ENCODE results near the gene CBLC.
"Not testable (repeated sequence)": the region's sequence is repeated elsewhere in the genome, so short reads cannot be mapped to it uniquely, and the experiment has no call there.

CBLC gene

DNA sequence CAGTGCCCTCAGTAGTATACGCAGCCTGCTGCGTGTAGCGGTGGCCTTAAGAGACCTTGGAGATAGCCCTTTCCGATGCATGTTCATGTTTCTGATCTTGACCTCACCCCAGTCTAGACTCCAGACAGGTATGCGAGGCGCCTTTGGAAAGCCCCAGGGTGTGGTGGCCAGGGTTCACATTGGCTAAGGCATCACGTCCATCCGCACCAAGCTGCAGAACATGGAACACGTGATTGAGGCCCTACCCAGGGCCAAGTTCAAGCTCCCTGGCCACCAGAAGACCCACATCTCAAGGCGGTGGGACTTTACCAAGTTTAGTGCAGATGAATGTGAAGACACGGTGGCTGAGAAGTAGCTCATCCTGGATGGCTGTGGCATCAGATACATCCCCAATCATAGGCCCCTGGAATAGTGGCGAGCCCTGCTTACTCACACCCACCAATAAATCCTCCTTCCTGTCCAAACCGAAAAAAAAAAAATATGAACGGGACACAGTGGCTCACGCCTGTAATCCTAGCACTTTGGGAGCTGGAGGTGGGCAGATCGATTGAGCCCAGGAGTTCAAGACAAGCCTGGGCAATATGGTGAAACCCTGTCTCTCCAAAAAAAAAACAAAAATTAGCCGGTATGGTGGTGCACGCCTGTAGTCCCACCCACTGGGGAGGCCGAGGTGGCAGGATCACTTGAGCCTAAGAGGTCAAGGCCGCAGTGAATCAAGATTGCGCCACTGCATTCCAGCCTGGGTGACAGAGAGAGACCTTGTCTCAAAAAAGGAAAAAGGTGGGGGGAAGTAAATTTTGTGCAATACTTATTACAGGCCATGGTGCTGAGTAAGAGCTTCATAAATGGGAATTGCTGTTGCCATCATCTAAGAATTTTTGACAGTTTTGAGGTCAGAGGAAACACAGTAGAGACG is 12.4 kb upstream of the CBLC start:
- no peak for DNase-seq (ENCODE audit: low spot score)

GRCh38 chr19:44765949-44766335 is 11.7 kb upstream of the CBLC start:
- no peak for DNase-seq (ENCODE audit: low spot score)

DNA sequence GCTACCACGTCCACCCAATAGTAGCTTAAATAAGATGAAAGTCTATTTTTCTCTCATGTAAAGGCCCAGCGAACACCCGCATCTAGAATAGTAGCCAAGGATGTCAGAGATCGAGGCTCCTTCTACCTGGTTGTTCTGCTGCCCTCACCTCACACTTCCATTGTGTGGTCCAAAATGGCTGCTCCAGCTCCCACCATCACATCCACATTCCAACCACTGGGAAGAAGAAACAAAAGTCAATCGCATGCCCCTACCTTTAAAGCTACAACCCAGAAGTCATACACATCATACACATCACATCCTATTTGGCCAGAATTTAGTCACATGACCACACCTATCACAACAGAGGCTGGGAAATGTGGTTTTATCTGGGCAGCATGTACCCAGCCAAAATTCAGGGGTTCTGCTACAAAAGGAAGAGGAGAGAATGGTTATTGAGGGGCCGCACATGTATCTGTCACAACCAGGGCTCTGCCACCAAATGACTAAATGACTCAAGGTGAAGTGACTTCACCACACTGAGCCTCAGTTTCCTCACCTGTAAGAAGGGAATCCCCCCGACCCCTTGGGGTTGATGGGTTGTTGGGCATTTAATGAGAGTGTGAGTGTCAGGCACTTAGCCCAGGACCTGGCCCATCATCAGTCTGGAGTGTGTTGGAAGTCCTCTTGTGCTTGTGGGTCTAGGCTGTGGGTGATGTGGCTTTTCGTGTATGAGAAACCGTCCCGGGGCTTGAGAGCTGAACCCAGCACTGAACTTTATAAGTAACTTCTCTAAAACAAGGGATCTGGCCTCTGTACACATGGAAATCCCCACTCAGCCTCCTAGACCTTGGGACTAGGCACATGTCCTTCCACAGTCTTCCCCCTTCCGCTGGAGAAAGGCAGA is 10.2 kb upstream of the CBLC start:
- DNase-seq (ENCODE audit: low spot score): no peak

GRCh38 chr19:44770550-44771257 is 7.0 kb upstream of the CBLC start:
- peak; percentile 37 for DNase-seq (ENCODE audit: low spot score)

- not testable (repeated sequence) for DNase-seq (ENCODE audit: low spot score)
Measured at GRCh38 chr19:44772144-44772543, 5.5 kb upstream of the CBLC start.

DNA sequence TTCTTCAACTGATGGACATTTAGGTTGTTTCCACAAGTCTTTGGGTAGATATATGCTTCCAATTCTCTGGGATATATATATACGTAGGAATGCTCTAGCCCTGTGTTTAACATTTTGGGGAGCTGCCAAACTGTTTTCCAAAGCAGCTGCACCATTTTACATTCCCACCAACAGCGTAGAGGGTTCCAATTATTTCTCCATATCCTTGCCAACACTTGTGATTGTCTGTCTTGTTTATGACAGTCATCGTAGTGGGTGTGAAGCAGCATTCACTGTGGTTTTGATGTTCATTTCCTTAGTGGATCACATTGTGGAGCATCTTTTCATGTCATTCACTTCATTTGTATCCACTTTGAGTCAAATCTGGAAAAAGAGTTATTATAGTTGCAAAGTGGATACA is 4.7 kb upstream of the CBLC start:
- DNase-seq (ENCODE audit: low spot score): no peak

DNA sequence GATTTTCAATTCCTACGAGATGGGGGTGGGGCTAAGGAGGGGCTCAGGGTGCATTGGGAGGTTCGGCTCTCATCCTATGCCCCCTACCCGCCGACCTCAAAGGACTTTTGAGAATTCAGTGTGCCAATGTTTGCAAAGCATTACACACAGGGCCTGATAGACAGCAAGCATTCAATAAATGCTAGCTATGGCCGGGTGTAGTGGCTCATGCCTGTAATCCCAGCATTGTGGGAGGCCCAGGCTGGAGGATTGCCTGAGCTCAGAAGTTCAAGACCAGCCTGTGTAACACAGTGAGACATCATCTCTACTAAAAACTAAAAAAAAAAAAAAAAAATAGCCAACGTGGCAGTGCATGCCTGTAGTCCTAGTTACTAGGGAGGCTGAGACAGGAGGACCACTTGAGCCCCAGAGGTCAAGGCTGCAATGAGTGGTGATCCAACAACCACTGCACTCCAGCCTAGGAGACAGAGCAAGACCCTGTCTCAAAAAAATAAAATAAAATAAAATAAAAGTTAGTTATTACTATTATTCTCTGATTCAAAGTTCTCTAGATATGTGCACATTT is 1.9 kb upstream of the CBLC start:
- DNase-seq (ENCODE audit: low spot score): no peak

DNA sequence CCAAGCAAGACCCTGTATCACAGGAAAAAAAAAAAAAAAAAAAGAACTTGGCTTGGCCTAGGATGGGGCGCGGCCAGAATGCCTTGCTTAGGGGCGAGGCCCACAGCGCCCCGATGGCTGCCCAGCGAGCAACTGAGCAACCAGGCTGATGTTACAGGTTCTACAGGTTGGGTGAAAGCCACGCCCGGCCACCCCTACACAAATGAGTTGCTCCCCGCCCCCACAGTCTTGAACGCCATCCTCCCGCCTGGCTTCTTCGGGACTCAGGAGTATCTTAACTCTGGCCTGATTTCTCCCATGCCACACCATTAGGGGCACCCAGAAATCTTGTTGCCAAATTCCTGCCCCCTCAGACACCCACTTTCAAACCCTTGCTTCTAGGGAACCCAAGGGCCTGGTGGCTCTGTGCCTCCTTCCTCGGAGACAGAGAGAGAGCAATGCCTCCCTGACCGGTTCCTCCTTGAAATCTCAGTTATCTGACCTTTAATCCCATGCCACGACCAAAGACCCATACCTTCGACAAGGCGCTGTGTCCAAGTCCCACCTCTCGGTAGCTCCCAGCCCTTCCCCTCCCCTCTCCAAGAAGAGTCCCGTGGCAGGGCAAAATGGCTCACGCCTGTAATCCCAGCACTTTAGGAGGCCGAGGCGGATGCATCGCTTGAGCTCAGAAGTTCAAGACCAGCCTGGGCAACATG is 1.1 kb upstream of the CBLC start:
- DNase-seq (ENCODE audit: low spot score): no peak

DNA sequence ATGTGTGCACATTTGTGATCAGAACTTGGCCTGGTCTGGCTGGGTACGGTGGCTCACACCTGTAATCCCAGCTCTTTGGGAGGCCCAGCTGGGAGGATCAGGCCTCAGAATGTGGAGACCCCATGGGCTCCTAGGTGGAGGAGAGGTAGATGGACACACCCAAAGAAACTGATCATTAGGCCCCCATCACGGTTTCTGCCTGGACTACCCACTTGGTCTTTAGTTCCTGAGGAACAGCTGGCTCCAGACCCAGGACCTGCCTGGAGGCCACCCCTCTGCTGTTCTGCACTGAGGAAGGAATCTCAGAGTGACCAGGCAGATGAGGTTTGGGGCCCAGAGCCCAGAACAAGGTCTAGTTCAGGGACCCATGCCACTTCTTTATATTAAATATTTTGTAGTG is 1.5 kb downstream of the CBLC start:
- no peak for DNase-seq (ENCODE audit: low spot score)

DNA sequence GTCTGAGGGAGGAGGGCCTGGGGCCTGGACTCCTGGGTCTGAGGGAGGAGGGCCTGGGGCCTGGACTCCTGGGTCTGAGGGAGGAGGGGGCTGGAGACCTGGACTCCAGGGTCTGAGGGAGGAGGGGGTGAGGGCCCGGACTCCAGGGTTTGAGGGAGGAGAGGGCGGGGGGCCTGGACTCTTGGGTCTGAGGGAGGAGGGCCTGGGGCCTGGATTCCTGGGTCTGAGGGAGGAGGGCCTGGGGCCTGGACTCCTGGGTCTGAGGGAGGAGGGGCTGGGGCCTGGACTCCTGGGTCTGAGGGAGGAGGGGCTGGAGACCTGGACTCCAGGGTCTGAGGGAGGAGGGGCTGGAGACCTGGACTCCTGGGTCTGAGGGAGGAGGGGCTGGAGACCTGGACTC is 4.0 kb downstream of the CBLC start:
- DNase-seq (ENCODE audit: low spot score): not testable (repeated sequence)

GRCh38 chr19:44782729-44783128 is 5.0 kb downstream of the CBLC start:
- no peak for DNase-seq (ENCODE audit: low spot score)

DNA sequence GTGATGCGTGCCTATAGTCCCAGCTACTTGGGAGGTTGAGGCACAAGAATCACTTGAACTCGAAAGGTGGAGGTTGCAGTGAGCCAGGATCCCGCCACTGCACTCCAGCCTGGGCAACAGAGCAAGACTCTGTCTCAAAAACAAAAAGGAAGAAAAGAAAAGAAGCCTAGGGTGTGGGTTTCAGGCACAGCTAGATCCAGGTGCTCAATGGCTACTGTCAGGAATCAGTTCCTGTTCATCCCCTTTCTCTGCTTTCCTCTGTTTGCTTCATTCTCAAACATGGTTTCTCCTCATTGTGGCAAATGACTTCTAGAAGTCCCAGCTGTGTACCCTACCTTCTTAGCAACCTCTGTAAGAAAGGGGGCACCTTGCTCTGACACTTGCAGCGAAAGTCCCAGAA is 5.9 kb downstream of the CBLC start:
- no peak for DNase-seq (ENCODE audit: low spot score)

GRCh38 chr19:44785271-44785670 is 7.6 kb downstream of the CBLC start:
- DNase-seq (ENCODE audit: low spot score): no peak

GRCh38 chr19:44785993-44786392 is 8.3 kb downstream of the CBLC start:
- no peak for DNase-seq (ENCODE audit: low spot score)

DNA sequence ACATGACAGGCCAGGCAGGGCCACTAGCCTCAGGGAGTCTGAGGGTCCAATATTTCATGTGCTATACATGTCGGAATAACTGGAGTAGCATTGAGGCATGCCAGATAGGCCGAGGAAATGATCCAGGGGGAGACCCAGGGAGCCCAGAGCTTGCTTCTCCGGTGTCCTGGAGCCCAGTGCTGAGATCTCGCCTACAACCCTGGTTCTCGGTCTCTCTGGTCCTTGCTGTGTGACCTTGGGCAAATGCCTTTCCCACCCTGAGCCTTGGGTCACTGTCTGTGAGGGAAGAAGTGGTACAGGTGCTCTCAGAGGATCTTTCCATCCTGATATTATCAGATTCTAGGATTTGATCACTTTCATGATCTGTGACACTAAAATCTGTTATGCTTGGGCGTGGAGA is 11.3 kb downstream of the CBLC start:
- no peak for DNase-seq (ENCODE audit: low spot score)

GRCh38 chr19:44789943-44790483 is 12.3 kb downstream of the CBLC start:
- no peak for DNase-seq (ENCODE audit: low spot score)

DNA sequence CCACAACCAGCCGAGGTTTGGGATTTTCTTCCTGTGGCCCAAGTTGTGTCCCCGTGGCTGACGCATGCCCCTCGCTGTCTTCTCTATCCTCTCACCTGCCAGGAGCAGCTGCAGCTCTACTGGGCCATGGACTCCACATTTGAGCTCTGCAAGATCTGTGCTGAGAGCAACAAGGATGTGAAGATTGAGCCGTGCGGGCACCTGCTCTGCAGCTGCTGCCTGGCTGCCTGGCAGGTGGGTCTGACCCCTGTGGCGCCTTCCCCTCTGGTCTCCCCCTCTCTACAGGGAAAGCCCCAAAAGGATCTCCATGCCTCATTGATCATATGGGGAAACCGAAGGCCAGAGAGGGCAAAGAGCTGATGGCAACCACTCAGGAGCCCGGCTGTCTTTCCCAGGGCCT is 14.6 kb downstream of the CBLC start:
- no peak for DNase-seq (ENCODE audit: low spot score)

- no peak for DNase-seq (ENCODE audit: low spot score)
Measured at GRCh38 chr19:44794610-44795009, 16.9 kb downstream of the CBLC start.

DNA sequence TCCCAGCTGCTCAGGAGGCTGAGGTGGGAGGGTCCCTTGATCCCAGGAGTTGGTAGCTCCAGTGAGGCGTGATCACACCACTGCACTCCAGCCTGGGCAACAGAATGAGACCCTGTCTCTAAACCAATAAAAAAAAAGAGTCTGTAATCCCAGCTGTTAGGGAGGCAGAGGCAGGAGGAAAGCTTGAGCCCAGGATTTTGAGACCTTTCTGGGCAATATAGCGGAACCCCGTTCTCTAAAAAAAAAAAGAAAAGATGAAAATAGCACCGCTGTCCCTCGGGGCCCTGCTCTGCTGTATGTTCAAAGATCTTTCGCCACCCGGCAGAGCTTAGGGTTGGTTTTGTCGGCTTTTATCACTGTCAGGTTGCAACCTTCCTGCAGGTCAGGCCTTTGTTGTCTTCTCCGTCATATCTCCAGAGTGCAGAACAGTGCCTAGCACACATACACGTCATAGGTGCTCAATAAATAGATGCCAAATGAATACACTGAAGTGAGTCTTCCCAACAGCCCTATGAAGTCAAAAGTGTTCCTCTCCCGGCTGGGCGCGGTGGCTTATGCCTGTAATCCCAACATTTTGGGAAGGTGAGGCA is 17.8 kb downstream of the CBLC start:
- DNase-seq (ENCODE audit: low spot score): no peak

GRCh38 chr19:44796701-44797115 is 19.0 kb downstream of the CBLC start:
- no peak for DNase-seq (ENCODE audit: low spot score)
